H9 (cell line): ENCODE results near the gene PNMA1. TPM values are rescaled to one million over a fixed set of nuclear protein-coding genes. Genes with fewer than 3 reads are reported as not detected.

Experiments used
- DNase-seq: peaks from one replicate; pipeline ENCODE4 v3.0.0-alpha.2; 2017
- H2AFZ ChIP-seq: one replicate; pipeline ENCODE4 v1.6.1; 2013; ENCODE audit warnings: mild to moderate bottlenecking, low read length, control low read depth, moderate library complexity
- H2AK5ac ChIP-seq: 2 replicates; pipeline ENCODE4 v1.6.1; 2013; ENCODE audit warnings: low read length, control low read depth, mixed read lengths; ENCODE audit not compliant: insufficient read length
- H2BK120ac ChIP-seq: one replicate; pipeline ENCODE4 v1.6.1; 2013; ENCODE audit warnings: low read depth, mild to moderate bottlenecking, low read length, control low read depth, inconsistent platforms; ENCODE audit not compliant: poor library complexity, severe bottlenecking
- H2BK12ac ChIP-seq: 2 replicates; pipeline ENCODE4 v1.6.1; 2013; ENCODE audit warnings: low read length, control low read depth, mixed read lengths, low read depth; ENCODE audit not compliant: insufficient read length
- H2BK15ac ChIP-seq: 2 replicates; pipeline ENCODE4 v1.6.1; 2013; ENCODE audit warnings: low read depth, low read length, control low read depth
- H2BK20ac ChIP-seq: one replicate; pipeline ENCODE4 v1.6.1; 2013; ENCODE audit warnings: low read depth, mild to moderate bottlenecking, low read length, control low read depth, inconsistent platforms; ENCODE audit not compliant: poor library complexity, severe bottlenecking
- H2BK5ac ChIP-seq: 2 replicates; pipeline ENCODE4 v1.6.1; 2013; ENCODE audit warnings: low read length, control low read depth, mixed read lengths; ENCODE audit not compliant: insufficient read length
- H3K14ac ChIP-seq: 2 replicates; pipeline ENCODE4 v1.6.1; 2013; ENCODE audit warnings: low read length, control low read depth; ENCODE audit not compliant: insufficient read depth
- H3K18ac ChIP-seq: 2 replicates; pipeline ENCODE4 v1.6.1; 2013; ENCODE audit warnings: low read depth, mild to moderate bottlenecking, mixed read lengths, low read length, control low read depth; ENCODE audit not compliant: insufficient read length
- H3K23ac ChIP-seq: 2 replicates; pipeline ENCODE4 v1.6.1; 2013; ENCODE audit warnings: low read length, control low read depth, mixed read lengths, low read depth; ENCODE audit not compliant: insufficient read length
- H3K23me2 ChIP-seq: 2 replicates; pipeline ENCODE4 v1.6.1; 2013; ENCODE audit warnings: low read depth, mild to moderate bottlenecking, mixed read lengths, low read length, control low read depth; ENCODE audit not compliant: insufficient read length, poor library complexity, severe bottlenecking
- H3K27ac ChIP-seq: 2 replicates; pipeline ENCODE4 v1.5.1; 2013; ENCODE audit warnings: low read length, control low read depth, mixed read lengths, low read depth; ENCODE audit not compliant: insufficient read length
- H3K27me3 ChIP-seq: 2 replicates; pipeline ENCODE4 v1.6.1; 2013; ENCODE audit warnings: low read length, control low read depth, inconsistent platforms; ENCODE audit not compliant: insufficient read depth
- H3K4ac ChIP-seq: 2 replicates; pipeline ENCODE4 v1.6.1; 2013; ENCODE audit warnings: low read depth, mild to moderate bottlenecking, control low read depth, inconsistent platforms, low read length, moderate library complexity
- H3K4me1 ChIP-seq: 2 replicates; pipeline ENCODE4 v1.6.1; 2013; ENCODE audit warnings: low read length, control low read depth, inconsistent platforms; ENCODE audit not compliant: insufficient read depth
- H3K4me2 ChIP-seq: 2 replicates; pipeline ENCODE4 v1.6.1; 2013; ENCODE audit warnings: low read length, control low read depth, mixed read lengths; ENCODE audit not compliant: insufficient read length, insufficient read depth
- H3K56ac ChIP-seq: 2 replicates; pipeline ENCODE4 v1.6.1; 2013; ENCODE audit warnings: low read depth, mild to moderate bottlenecking, mixed read lengths, low read length, control low read depth; ENCODE audit not compliant: insufficient read length
- H3K79me1 ChIP-seq: 2 replicates; pipeline ENCODE4 v1.6.1; 2013; ENCODE audit warnings: low read depth, mild to moderate bottlenecking, moderate library complexity, low read length, control low read depth, inconsistent platforms; ENCODE audit not compliant: insufficient read depth, poor library complexity, severe bottlenecking
- H3K79me2 ChIP-seq: 2 replicates; pipeline ENCODE4 v1.6.1; 2013; ENCODE audit warnings: low read length, control low read depth, inconsistent platforms; ENCODE audit not compliant: insufficient read depth
- H3K9ac ChIP-seq: 2 replicates; pipeline ENCODE4 v1.6.1; 2013; ENCODE audit warnings: low read length, control low read depth, mixed read lengths; ENCODE audit not compliant: insufficient read length; ENCODE audit errors: extremely low read depth
- H3K9me3 ChIP-seq: one replicate; pipeline ENCODE4 v1.6.1; 2013; ENCODE audit warnings: low read depth, low read length, inconsistent platforms; ENCODE audit not compliant: control insufficient read depth
- H3T11ph ChIP-seq: one replicate; pipeline ENCODE4 v1.6.1; 2013; ENCODE audit warnings: mild to moderate bottlenecking, low read length, control low read depth, inconsistent platforms
- H4K20me1 ChIP-seq: one replicate; pipeline ENCODE4 v1.6.1; 2013; ENCODE audit not compliant: control insufficient read depth, insufficient read length, insufficient read depth
- H4K5ac ChIP-seq: 2 replicates; pipeline ENCODE4 v1.6.1; 2013; ENCODE audit warnings: low read depth, mild to moderate bottlenecking, mixed read lengths, low read length, control low read depth; ENCODE audit not compliant: insufficient read length
- H4K8ac ChIP-seq: replicated peaks from 2 replicates; pipeline ENCODE4 v1.6.1; 2013; ENCODE audit warnings: low read length, control low read depth, mixed read lengths, low read depth; ENCODE audit not compliant: insufficient read length
- H4K91ac ChIP-seq: 2 replicates; pipeline ENCODE4 v1.6.1; 2013; ENCODE audit warnings: low read depth, mild to moderate bottlenecking, moderate library complexity, mixed read lengths, low read length, control low read depth; ENCODE audit not compliant: insufficient read length
- H3K27ac Mint-ChIP-seq, 3 experiments: 2 replicates in 2 of 3; 3 replicates in 1 of 3; pipeline ENCODE4 v1.8.0; 2020 to 2021; ENCODE audit warnings: mixed read lengths in 3 of 3, mild to moderate bottlenecking in 1 of 3, moderate library complexity in 1 of 3
- H3K27me3 Mint-ChIP-seq: 2 replicates; pipeline ENCODE4 v1.8.0; 2021; ENCODE audit warnings: low read depth, mild to moderate bottlenecking, moderate library complexity, mixed read lengths
- H3K36me3 Mint-ChIP-seq, 3 experiments: 2 replicates in 2 of 3; 3 replicates in 1 of 3; pipeline ENCODE4 v1.8.0; 2020 to 2021; ENCODE audit warnings: low read depth in 3 of 3, mixed read lengths in 3 of 3; ENCODE audit not compliant: insufficient read depth in 1 of 3
- H3K4me1 Mint-ChIP-seq, 2 experiments: 2 replicates each; pipeline ENCODE4 v1.8.0; 2020; ENCODE audit warnings: mixed read lengths in 2 of 2
- H3K4me3 Mint-ChIP-seq, 2 experiments: 2 replicates in 1 of 2; 3 replicates in 1 of 2; pipeline ENCODE4 v1.8.0; 2020 to 2021; ENCODE audit warnings: mild to moderate bottlenecking in 2 of 2, mixed read lengths in 2 of 2, moderate library complexity in 1 of 2
- H3K9me3 Mint-ChIP-seq, 2 experiments: 2 replicates in 1 of 2; 3 replicates in 1 of 2; pipeline ENCODE4 v1.8.0; 2020; ENCODE audit warnings: mild to moderate bottlenecking in 2 of 2, mixed read lengths in 2 of 2, moderate library complexity in 1 of 2
- CTCF ChIP-seq: fragments of 200-600 bp; sonication (generic); conservative IDR thresholded peaks from 3 replicates; pipeline ENCODE4 v1.8.0; 2021; ENCODE audit warnings: antibody characterized with exemption, mild to moderate bottlenecking
- WGBS: extraction: QIAGEN DNeasy Blood & Tissue Kit; methylation state at CpG from one replicate; pipeline ENCODE4 v1.1.7; 2013; ENCODE audit warnings: missing lambda C conversion rate, low lambda C conversion rate, mixed read lengths; ENCODE audit not compliant: insufficient read length; ENCODE audit errors: extremely low coverage; 5-methylcytosine and 5-hydroxymethylcytosine counted together
- total RNA-seq: library from RNA; stranded (reverse); gene quantifications from 2 replicates; pipeline ENCODE4 v1.2.1, GENCODE V29; 2021

PNMA1 gene
- total RNA-seq, 1 experiment from 2014 or later, result 56.1 TPM

- no peak for TF ChIP-seq CTCF
- Mint-ChIP-seq H3K27me3 (peaks cover 32% of the 10 kb centered on the region), H3K4me1 (peaks cover 43 to 62% of the 10 kb centered on the region in 2 experiments), H3K9me3 (no peaks in the 10 kb centered on the region; a peak in 1 of 5 replicates), H3K27ac (no peak overlapping the region), H3K4me3 (no peak overlapping the region; a peak in 1 of 5 replicates), H3K36me3 (no peaks in the 10 kb centered on the region)
- no peak overlapping the region for H4K91ac ChIP-seq
- no peak overlapping the region for H2BK20ac ChIP-seq
- H2BK120ac ChIP-seq, result no peak overlapping the region
- peaks cover 2% of the 10 kb centered on the region for H4K20me1 ChIP-seq
- H3K56ac ChIP-seq, result no peak overlapping the region
- no peak overlapping the region for H2AFZ ChIP-seq
- no peak overlapping the region for H3K9ac ChIP-seq
- peaks cover 14% of the 10 kb centered on the region for H3K23me2 ChIP-seq
- H2BK15ac ChIP-seq, result no peak overlapping the region
- H2BK12ac ChIP-seq, result no peak overlapping the region
- H3K9me3 ChIP-seq, result no peaks in the 10 kb centered on the region
- H2BK5ac ChIP-seq, result no peak overlapping the region
- no peak overlapping the region for H2AK5ac ChIP-seq
- no peak overlapping the region for H3K23ac ChIP-seq
- H4K8ac ChIP-seq, result no peak overlapping the region
- H3K18ac ChIP-seq, result no peak overlapping the region
- H3K4ac ChIP-seq, result no peak overlapping the region
- no peak overlapping the region for H3K14ac ChIP-seq
- no peak for DNase-seq
- WGBS, result no CpG with 5 or more reads among the region's 1 CpG
- H3K27me3 ChIP-seq, result no peaks in the 10 kb centered on the region; the same call in 1 of the 2 replicates
- no peak overlapping the region for H3K27ac ChIP-seq
- H3K79me1 ChIP-seq, result no peaks in the 10 kb centered on the region
- no peaks in the 10 kb centered on the region for H3K79me2 ChIP-seq
- no peak overlapping the region for H3K4me2 ChIP-seq
- H4K5ac ChIP-seq, result no peak overlapping the region
- no peak overlapping the region for H3T11ph ChIP-seq
- H3K4me1 ChIP-seq, result peaks cover 3% of the 10 kb centered on the region; the same call in 1 of the 2 replicates
These were observed 43.2 kb upstream of the PNMA1 start for GRCh38 chr14:73757381-73757780.
